ENCODE measurements around the gene ANKAR.

DNA sequence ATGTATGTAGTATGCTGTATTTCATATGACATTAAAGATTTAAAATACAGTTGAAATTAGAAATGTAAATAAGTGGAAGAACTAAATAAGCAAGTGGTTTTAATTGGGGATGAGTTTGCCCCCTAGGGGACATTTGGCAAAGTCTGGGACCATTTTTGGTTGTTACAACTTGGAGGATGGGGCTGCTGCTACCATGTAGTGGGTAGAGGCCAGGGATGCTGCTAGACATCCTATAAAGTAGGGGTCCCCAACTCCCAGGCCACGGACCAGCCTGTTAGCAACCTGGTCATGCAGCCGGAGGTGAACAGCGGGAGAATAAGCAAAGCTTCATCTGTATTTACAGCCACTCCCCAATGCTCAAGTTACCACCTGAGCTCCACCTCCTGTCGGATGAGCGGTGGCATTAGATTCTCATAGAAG lies 41.1 kb upstream of the ANKAR start:
- TF ChIP-seq, protein P1, sequence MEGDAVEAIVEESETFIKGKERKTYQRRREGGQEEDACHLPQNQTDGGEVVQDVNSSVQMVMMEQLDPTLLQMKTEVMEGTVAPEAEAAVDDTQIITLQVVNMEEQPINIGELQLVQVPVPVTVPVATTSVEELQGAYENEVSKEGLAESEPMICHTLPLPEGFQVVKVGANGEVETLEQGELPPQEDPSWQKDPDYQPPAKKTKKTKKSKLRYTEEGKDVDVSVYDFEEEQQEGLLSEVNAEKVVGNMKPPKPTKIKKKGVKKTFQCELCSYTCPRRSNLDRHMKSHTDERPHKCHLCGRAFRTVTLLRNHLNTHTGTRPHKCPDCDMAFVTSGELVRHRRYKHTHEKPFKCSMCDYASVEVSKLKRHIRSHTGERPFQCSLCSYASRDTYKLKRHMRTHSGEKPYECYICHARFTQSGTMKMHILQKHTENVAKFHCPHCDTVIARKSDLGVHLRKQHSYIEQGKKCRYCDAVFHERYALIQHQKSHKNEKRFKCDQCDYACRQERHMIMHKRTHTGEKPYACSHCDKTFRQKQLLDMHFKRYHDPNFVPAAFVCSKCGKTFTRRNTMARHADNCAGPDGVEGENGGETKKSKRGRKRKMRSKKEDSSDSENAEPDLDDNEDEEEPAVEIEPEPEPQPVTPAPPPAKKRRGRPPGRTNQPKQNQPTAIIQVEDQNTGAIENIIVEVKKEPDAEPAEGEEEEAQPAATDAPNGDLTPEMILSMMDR (IDR thresholded peaks at IDR 0.05; ENCODE audit: low read depth, low read length, poor library complexity, severe bottlenecking): peak; percentile 46
- TF ChIP-seq EZH2phosphoT487 (IDR thresholded peaks at IDR 0.05; ENCODE audit: borderline replicate concordance, low read length): no peak

Data from DOHH2 (cell line).